HL-60 (cell line): ENCODE data around the gene HOXD8.

Experiments used
- DNase-seq, 2 experiments: peaks; one replicate each; pipeline ENCODE4 v3.0.0-alpha.2; 2010 to 2020; ENCODE audit warnings: low read depth in 1 of 2, low spot score in 1 of 2
- H3K27ac ChIP-seq: fragments of 250-450 bp; sonication (Bioruptor Pico); replicated peaks from 2 replicates; pipeline ENCODE4 v1.5.1; 2020; ENCODE audit warnings: mild to moderate bottlenecking, moderate library complexity
- H3K27me3 ChIP-seq: fragments of 250-450 bp; sonication (Bioruptor Pico); 2 replicates; pipeline ENCODE4 v1.5.1; 2021; ENCODE audit warnings: mild to moderate bottlenecking, moderate library complexity; ENCODE audit not compliant: insufficient read depth, poor library complexity, severe bottlenecking
- H3K4me3 ChIP-seq: replicated peaks from 2 replicates; pipeline ENCODE4 v1.5.1; 2011; ENCODE audit warnings: mild to moderate bottlenecking, control low read depth, low read length; ENCODE audit not compliant: insufficient read depth
- CTCF ChIP-seq: IDR thresholded peaks from one replicate; pipeline ENCODE4 v1.5.1; 2011; ENCODE audit warnings: low read length, control low read depth, inconsistent platforms; ENCODE audit not compliant: insufficient read depth
- GABPA ChIP-seq: IDR thresholded peaks from 2 replicates; pipeline ENCODE4 v1.6.1; 2012; ENCODE audit warnings: low read depth
- POLR2AphosphoS5 ChIP-seq: IDR thresholded peaks from 2 replicates; pipeline ENCODE4 v1.6.1; 2012; ENCODE audit warnings: low read depth
- REST ChIP-seq: IDR thresholded peaks from 2 replicates; pipeline ENCODE4 v1.6.1; 2012; ENCODE audit warnings: low read depth; ENCODE audit not compliant: insufficient replicate concordance
- SPI1 ChIP-seq: IDR thresholded peaks from 2 replicates; pipeline ENCODE4 v1.6.1; 2012; ENCODE audit warnings: low read depth, mild to moderate bottlenecking, borderline replicate concordance

HOXD8 gene

GRCh38 chr2:176149481-176149938 lies 20.0 kb downstream of the HOXD8 start:
- Histone ChIP-seq H3K4me3 (no peak overlapping the region), H3K27ac (no peak overlapping the region), H3K27me3 (peaks cover 70% of the 10 kb centered on the region)
- no peak for DNase-seq
- TF ChIP-seq SPI1 = no peak
- no peak for TF ChIP-seq POLR2AphosphoS5
- no peak for TF ChIP-seq REST

- no peak for DNase-seq
- TF ChIP-seq CTCF (no peak), SPI1 (no peak), POLR2AphosphoS5 (no peak), REST (no peak), GABPA (no peak)
- H3K27me3 ChIP-seq = peaks cover 72% of the 10 kb centered on the region
Measured at GRCh38 chr2:176149939-176150583, 20.6 kb downstream of the HOXD8 start.

GRCh38 chr2:176150584-176151441 lies 21.3 kb downstream of the HOXD8 start:
- peaks cover 75% of the 10 kb centered on the region for H3K27me3 ChIP-seq
- TF ChIP-seq CTCF = no peak
- TF ChIP-seq GABPA = no peak
- TF ChIP-seq POLR2AphosphoS5 = no peak
- TF ChIP-seq SPI1 = no peak
- TF ChIP-seq REST = no peak
- no peak overlapping the region for H3K27ac ChIP-seq
- DNase-seq = no peak
- no peak overlapping the region for H3K4me3 ChIP-seq

More at GRCh38 chr2:176149939-176150583, 20.6 kb downstream of the HOXD8 start:
- Histone ChIP-seq H3K27ac (no peak overlapping the region), H3K4me3 (no peak overlapping the region)
